HG03064 (cell line): ENCODE results near the gene GSTP1.
"Not testable (repeated sequence)": the region's sequence is repeated elsewhere in the genome, so short reads cannot be mapped to it uniquely, and the experiment has no call there.

ENCODE experiments used
- ATAC-seq: cut with Tn5 transposase; IDR thresholded peaks from one replicate; pipeline ENCODE4 v1.9.1; 2021; ENCODE audit warnings: low read depth; ENCODE audit not compliant: unreplicated experiment

GSTP1 gene

DNA sequence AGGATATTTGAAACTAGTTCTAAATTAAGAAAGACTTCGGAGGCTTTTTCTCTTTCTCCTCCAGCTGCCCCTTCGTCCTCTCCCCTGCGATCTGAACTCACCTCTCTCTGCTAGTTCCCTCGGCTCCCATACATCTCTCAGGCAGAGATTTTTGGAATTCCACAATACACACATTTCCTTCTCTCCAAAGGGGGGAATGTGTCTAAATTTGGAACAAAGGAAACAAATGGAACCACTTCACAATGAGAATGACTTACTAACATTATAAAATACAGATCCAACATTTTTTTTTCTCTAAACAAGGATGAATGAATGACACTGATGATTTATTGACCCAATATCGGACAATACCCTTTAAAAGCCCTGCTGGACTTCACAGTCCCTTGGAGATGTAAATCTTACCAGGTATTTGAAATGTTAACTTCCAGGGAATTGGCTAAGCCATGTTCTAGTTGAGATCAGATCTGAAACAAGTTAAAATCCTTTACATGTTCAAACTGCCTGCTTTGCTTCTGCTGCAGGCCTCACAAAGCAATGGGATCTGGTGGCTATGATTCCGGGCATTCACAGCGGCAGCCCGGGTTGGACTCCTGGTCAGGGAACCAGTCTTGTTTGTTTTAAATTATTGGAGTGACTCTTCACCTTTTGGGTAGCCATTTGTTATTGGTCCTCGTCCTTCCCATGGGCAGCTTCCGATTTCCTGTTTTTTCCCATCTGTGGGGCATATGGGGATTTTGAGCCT is 20.5 kb upstream of the GSTP1 start:
- ATAC-seq: no peak

DNA sequence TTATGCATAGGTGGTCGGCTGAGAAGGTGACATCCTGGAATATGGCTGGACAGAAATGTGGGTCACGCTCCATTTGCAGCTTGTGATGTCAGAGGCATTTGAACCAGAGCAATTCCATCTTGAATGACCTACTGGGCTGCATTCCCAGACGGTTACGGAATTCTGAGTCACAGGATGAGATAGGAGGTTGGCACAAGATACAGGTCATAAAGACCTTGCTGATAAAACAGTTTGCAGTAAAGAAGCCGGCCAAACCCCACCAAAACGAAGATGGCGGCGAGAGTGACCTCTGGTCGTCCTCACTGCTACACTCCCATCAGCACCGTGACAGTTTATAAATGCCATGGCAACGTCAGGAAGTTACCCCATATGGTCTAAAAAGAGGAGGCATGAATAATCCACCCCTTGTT is 19.9 kb upstream of the GSTP1 start:
- not testable (repeated sequence) for ATAC-seq

DNA sequence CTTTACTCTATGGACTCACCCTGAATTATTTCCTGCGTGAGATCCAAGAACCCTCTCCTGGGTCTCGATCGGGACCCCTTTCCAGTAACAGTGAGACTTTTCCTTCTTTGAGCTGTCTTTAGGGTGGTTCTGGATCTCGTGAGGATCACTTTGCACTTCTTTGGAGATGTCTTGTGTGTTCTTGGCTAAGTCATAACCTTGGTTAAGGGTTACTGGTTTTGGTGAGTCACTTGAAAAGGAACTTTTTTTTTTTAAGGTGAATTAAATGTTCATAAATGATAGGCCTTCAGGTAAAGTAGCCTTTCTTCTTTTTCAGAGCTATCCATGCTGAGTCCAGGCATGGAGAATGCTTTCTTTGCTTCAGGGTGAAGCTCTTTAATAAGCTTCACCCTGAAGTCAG is 19.4 kb upstream of the GSTP1 start:
- ATAC-seq: no peak

DNA sequence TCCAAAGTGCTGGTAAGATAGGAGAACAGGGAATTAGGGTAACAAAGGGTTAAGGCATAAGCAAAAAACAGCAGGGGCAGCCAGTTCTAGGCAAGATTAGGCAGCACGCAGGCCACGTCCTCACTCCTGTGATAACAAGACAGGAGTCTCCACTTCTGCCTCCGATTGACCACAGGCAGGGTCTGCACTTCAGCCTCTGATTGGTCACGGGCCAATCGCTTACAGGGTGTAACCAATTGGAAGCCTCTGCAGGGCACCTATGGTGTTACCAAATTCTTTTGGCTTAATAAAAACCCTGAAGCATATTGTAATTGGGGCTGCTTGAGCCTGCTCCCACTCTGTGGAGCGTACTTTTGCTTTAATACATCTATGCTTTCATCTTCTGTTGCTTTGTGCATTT is 12.2 kb upstream of the GSTP1 start:
- no peak for ATAC-seq

DNA sequence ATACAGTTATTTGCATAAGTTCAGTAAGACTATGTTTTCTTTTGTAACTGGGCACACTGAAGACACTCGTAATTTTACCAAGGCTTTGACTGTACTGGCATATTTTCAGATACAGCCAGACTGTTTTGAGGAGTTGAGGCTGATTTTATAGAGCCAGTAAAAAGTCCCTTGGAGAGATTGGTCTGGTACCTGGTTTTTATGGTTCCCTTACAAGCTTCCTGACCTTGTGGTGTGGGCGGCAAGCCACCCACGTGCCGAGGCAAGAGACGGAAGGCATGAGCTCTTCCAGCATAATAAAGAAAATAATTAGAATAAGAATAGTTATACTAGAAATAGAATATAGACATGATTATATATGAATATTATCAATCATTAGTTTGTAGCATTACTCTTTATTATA is 11.3 kb upstream of the GSTP1 start:
- no peak for ATAC-seq

DNA sequence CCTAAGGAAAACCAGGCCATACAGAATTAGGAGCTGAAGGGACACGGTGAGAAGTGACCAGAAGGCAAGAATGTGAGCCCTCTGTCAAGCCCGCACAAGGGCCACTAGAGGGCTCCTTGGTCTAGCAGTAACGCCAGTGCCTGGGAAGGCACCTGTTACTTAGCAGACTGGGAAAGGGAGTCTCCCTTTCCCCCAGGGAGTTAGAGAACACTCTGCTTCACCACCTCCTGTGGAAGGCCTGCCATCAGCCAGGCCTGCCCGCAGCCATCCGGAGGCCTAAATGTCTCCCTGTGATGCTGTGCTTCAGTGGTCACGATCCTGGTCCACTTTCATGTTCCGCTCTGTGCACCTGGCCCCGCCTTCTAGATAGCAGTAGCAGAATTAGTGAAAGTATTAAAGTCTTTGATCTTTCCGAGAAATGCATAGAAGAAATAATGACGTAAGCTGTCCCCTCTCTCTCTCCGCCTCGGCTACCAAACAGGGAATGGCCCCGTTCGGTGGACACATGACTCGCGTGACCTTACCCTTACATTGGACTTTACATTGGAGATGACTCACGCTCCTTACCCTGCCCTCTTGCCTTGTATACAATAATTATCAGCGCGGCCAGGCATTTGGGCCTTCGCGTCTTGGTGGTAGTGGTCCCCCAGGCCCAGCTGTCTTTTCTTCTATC is 10.7 kb upstream of the GSTP1 start:
- no peak for ATAC-seq

DNA sequence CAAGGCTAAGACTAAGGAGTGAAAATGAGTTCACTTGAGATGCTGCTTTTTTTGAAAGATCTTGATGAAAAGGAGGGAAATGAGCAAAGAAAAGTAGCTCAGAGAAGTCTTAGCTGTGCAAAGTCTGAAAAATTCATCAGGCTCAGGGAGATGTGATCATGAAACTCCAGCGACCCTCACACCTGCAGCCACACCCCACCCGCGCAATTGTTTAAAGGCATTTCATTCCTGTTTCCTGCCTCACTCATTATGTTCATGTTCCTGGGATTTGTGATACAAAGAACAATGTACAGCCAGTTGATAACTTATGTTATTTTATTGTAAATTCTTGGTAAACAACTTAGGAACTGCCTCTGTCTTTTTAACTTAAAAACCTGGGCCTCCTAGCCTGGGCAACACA is 8.7 kb upstream of the GSTP1 start:
- no peak for ATAC-seq

DNA sequence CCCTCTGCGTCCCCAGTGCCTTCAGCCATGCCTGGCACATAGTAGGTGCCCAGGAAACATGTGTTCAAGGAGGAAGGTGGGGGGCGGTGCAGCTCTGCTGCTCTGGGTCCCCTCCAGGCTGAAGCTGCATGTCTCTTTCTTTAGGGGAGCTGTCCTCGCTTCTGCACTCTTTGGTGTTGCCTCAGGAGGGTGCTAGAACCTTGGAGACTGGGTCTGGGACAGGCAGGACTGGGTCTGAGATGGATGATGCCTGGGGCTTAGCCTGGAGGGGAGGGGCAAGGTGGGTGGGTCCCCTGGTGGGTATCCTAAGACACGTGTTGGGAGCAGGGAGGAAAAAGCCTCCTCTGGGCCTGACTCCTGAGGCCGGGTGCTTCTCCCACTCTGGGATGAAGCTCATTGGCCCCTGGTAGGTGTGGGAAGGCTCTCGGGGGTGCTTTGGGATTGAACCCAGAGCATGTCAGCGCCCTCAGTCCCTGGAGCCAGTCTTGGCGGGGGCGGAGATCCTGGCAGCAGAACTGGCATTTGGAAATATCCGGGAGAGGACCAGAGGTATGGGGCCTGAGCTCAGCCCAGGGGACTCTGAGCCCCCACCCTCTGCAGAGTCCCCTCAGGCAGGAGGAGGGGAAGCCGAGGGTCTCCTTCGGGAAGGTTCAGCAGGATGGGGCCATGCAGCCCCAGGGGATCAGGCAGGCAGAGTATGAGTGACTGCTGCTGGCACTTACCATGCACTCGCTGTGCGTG is 6.7 kb upstream of the GSTP1 start:
- no peak for ATAC-seq

DNA sequence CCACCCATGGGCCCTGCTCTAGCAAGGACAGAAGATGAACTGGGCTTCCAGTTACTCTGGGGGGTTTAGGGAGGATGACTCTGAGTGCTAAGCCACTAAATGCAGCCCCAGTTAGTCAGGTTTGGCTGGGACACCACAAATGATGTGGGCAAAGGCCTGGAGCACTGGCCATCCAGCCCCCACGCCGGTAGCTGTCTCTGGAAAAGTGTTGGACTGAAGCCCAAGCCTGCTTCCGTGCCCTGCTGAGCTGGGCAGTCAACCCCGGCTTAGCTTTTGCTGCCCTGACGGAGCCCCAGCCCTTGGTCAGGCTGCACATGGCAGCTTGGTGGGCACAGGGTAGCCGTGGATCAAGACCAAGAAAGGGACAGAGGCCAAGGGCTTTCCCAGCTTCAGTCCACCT is 5.7 kb upstream of the GSTP1 start:
- no peak for ATAC-seq

DNA sequence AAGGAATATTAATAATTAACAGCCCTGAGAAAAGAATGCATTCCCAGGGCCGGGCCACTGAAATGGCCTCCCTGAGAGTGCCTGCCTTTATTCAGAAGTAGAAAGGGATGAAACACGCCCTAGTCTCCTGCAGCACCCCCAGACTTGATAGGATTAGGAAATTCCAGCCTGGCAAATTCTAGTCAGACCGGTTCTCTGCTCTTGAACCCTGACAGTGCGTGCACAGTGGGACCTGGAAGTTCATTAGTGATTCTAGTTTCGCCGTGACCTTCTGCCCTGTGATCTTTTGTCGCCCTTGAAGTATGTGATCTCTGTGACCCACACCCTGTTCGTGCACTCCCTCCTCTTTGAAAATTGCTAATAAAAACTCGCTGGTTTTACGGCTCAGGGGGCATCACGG is 2.1 kb upstream of the GSTP1 start:
- ATAC-seq: no peak

DNA sequence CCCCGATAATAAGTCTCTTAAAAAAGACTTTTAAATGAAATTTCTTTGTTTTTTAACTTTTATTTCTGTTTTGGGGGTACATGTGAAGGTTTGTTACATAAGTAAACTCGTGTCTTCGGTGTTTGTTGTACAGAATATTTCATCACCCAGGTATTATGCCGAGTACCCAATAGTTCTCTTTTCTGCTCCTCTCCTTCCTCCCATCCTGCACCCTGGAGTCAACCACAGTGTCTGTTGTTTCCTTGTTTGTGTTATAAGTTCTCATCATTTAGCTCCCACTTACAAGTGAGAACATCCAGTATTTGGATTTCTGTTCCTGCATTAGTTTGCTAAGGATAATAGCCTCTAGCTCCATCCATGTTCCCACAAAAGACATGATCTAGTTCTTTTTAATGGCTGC is 1.6 kb upstream of the GSTP1 start:
- no peak for ATAC-seq

DNA sequence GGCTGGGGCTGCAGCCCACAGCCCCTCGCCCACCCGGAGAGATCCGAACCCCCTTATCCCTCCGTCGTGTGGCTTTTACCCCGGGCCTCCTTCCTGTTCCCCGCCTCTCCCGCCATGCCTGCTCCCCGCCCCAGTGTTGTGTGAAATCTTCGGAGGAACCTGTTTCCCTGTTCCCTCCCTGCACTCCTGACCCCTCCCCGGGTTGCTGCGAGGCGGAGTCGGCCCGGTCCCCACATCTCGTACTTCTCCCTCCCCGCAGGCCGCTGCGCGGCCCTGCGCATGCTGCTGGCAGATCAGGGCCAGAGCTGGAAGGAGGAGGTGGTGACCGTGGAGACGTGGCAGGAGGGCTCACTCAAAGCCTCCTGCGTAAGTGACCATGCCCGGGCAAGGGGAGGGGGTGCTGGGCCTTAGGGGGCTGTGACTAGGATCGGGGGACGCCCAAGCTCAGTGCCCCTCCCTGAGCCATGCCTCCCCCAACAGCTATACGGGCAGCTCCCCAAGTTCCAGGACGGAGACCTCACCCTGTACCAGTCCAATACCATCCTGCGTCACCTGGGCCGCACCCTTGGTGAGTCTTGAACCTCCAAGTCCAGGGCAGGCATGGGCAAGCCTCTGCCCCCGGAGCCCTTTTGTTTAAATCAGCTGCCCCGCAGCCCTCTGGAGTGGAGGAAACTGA is 731 bp downstream of the GSTP1 start:
- no peak for ATAC-seq

DNA sequence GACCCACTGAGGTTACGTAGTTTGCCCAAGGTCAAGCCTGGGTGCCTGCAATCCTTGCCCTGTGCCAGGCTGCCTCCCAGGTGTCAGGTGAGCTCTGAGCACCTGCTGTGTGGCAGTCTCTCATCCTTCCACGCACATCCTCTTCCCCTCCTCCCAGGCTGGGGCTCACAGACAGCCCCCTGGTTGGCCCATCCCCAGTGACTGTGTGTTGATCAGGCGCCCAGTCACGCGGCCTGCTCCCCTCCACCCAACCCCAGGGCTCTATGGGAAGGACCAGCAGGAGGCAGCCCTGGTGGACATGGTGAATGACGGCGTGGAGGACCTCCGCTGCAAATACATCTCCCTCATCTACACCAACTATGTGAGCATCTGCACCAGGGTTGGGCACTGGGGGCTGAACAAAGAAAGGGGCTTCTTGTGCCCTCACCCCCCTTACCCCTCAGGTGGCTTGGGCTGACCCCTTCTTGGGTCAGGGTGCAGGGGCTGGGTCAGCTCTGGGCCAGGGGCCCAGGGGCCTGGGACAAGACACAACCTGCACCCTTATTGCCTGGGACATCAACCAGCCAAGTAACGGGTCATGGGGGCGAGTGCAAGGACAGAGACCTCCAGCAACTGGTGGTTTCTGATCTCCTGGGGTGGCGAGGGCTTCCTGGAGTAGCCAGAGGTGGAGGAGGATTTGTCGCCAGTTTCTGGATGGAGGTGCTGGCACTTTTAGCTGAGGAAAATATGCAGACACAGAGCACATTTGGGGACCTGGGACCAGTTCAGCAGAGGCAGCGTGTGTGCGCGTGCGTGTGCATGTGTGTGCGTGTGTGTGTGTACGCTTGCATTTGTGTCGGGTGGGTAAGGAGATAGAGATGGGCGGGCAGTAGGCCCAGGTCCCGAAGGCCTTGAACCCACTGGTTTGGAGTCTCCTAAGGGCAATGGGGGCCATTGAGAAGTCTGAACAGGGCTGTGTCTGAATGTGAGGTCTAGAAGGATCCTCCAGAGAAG is 1.6 kb downstream of the GSTP1 start:
- no peak for ATAC-seq

DNA sequence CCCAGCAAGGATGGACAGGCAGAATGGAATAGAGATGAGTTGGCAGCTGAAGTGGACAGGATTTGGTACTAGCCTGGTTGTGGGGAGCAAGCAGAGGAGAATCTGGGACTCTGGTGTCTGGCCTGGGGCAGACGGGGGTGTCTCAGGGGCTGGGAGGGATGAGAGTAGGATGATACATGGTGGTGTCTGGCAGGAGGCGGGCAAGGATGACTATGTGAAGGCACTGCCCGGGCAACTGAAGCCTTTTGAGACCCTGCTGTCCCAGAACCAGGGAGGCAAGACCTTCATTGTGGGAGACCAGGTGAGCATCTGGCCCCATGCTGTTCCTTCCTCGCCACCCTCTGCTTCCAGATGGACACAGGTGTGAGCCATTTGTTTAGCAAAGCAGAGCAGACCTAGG is 2.3 kb downstream of the GSTP1 start:
- no peak for ATAC-seq

DNA sequence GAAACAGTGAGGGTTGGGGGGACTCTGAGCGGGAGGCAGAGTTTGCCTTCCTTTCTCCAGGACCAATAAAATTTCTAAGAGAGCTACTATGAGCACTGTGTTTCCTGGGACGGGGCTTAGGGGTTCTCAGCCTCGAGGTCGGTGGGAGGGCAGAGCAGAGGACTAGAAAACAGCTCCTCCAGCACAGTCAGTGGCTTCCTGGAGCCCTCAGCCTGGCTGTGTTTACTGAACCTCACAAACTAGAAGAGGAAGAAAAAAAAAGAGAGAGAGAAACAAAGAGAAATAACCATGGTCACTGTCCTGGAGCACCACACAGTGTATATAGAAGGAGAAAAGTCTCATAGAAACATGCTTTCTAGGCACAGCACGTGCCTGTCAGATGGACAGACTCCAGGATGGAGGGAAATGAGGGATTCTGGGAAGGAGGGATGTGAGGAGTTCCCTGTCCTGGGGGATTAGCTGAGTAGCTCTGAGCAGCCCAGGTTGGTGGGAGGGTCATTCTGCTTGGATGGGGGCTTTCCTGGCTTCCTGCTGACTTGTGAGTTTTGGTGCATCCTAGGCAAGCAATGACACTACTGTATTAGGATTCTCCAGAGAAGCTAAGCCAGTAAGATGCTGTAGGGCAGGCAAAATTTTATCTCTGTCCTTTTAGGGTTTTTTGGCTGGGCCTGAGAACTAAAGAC is 3.1 kb downstream of the GSTP1 start:
- no peak for ATAC-seq

DNA sequence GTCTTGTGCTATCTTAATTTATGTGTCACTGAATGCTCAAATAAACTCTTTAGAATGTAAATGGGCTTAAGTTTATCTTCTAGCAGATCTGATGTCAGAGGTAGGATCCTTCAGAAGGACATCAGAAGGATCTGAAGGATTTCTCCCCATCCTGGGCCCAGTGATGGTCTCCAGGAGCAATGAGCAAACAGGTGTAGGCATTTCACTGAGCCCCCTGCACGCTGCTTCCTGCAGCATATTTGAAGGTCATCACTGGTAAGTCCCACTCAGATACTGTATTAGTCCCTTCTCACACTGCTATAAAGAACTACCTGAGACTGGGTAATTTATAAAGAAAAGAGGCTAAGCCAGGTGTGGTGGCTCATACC is 4.5 kb downstream of the GSTP1 start:
- ATAC-seq: no peak

DNA sequence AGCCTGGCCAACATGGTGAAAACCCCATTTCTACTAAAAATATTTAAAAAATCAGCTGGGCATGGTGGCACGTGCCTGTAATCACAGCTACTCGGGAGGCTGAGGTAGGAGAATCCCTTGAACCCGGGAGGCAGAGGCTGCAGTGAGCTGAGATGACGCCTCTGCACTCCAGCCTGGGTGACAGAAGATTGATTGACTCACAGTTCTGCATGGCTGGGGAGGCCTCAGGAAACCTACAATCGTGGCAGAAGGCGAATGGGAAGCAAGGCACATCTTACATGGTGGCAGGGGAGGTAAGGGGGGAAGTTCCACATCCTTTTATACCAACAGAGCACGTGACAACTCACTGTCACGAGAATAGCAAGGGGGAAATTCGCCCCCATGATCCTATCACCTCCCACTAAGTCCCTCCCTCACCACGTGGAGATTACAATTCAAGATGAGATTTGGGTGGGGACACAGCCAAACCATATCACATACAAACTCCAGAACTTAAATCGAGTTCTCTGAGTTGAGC is 5.3 kb downstream of the GSTP1 start:
- not testable (repeated sequence) for ATAC-seq

DNA sequence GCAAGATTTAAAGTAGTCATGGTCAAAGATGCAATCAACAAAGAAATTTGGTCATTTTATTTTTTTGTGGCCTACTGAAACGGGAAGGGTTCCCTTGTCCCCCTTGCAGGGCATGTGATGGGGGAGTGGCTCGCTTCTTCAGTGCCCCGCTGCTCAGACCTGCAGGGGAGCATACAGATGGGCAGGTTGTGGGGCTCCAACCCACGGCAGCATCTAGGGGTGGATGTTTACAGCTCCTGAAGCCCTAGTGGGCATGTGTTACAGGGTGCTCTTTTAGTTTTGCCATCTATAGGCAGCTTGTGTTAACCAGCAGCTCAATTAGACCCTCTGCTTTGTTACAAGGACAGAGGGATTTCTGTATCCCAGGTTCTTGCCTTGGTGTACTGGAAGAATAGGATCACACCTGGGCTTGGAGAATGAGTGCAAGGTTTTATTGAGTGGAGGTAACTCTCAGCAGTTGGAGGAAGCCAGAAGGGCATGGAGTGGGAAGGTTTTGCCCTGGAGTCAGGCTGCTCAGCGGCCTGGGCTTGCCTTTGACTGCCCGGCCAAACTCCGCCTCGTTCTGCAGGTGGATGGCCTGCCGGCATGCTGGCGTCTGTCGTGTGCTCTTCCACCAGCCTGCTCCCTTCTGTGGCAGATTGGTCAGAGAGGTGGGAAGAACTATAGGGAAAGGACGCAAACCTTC is 9.4 kb downstream of the GSTP1 start:
- ATAC-seq: no peak

DNA sequence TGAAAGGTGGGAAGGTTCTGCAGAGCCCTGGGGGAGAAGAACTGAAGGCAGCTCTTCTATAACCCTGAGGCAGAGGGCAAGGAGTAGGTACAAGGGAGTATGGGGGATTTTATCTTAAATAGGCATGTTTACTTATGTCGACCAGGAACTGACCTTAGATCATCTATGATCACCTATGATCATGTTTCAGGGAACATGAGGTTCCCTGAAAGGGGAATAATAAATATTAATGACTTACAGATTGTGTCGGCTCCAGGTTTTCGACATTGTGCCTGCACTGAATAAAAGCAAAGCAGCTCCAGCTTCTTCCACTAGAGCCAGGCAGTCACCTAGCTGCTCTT is 9.9 kb downstream of the GSTP1 start:
- ATAC-seq: no peak
